ENCODE data around the gene JOSD2. TPM values are rescaled to one million over a fixed set of nuclear protein-coding genes. Genes with fewer than 3 reads are reported as not detected.
"Not testable (repeated sequence)": the region's sequence is repeated elsewhere in the genome, so short reads cannot be mapped to it uniquely, and the experiment has no call there.

The JOSD2 gene
- total RNA-seq, 1 donor from 2014 or later, result 20.5 TPM

DNA sequence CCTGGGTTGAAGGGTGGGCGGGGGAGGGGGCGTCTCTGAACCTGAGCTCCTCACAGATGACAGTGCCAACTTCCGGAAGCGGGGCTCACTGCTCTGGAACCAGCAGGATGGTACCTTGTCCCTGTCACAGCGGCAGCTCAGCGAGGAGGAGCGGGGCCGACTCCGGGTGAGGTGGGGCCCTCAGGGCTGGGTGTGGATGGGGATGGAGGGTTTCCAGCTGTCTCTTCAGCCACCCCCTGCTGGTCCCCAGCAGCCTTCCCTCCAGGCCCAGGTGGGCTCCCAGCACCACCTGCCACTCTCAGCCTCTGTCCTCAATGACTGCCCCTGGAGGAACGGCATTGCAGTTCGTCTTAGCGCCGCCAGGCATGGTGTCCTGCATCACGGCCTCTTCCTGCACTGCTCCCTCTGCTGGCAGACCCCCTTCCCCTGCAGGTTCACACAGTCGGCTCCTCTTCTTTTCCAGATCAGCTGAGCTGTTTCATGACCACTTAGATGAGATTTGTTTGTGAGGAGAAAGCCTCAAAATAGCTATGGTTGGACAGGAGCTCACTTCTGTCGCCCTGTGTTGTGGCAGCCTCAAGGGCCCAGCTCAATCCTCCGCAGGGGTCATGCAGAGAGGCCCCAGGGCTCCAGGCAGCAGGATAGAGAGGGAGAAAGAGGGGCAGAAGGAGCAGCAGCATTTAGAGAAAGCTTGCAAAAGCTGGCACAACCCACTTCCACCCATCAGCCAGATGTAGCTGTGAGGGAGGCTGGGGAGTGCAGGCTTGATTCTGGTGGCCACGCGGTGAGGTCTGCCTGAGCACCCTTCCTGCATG is 31.9 kb downstream of the JOSD2 start:
- no peak for DNase-seq (ENCODE audit: low spot score)

DNA sequence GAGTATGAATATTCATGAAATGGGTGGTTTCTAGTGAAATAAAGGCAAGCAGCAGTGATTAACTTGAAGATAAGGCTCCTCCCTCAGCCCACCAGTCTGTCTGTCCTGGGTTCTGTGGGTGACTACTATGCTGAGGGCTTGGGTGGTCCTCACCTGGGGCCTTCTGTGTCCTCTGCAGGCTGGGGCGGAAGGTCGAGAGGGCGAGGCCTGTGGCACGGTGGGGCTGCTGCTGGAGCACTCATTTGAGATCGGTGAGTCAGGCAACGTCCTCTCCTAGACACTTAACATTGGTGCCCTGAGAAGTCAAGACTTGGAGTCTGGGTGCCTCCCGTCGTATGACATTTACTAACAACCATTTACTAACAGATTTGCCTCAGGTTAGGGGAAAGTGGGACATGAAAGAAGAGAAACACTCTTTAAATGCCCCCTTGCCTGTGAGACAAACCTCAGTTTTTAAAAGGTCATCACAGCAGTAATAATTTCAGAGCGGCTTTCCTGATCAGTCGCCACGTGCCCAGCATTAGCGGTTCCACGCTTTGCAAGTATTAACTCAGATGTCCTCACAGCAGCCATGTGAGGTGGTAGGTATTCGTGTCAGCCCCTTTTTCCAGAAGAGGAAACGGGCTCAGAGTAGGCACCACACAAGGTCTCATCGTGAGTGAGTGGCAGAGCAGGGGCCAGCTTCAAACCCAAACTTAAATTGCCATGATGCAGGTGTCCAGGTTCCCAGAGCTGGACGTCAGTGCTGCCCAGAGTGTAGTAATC is 33.1 kb downstream of the JOSD2 start:
- no peak for DNase-seq (ENCODE audit: low spot score)

DNA sequence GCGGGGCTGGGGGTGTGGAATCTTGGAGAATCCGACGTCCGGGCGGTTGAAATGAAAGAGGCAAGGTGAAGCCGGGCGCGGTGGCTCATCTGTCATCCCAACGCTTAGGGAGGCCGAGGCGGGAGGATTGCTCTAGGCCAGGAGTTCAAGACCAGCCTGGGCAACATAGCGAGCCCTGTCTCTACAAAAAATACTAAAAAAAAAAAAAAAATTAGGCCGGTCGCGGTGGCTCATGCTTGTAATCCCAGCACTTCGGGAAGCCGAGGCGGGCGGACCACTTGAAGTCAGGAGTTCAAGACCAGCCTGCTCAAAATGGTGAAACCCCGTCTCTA is 34.1 kb downstream of the JOSD2 start:
- DNase-seq (ENCODE audit: low spot score), result no peak

DNA sequence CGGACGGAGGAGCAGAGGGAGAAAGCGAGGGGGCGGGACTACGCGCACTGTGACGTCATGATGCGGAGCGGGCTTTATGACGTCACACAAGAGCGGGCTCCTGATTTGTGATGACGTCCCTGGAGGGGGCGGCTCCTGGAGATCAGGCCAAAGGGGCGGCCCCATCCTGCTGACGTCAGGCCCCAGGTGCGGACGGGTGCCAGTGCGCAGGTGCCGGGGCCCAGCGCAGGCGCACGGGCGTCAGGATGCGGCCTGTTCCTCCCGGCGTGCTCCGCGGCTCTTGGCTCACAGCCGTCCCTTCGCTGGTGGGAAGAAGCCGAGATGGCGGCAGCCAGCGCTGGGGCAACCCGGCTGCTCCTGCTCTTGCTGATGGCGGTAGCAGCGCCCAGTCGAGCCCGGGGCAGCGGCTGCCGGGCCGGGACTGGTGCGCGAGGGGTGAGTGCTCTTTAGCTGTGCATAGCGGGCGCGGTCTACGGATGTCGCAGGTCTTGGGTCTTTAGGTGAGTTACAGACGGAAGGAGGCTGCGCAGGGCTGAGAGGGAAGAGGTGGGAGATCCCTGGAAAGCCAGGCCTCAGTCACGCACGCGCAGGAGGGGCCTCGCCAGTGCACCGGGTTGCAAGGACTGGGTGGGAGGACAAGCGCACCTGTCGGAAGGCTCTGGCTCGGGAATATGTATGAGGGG is 34.6 kb downstream of the JOSD2 start, which contains the start of the genes EMC10 and GARIN5A:
Gene EMC10 (plus strand): TSS at position 284 of the 683 bp plus-strand sequence. CDS start 38 bp downstream, at position 322.
Gene GARIN5A (minus strand): TSS at position 625 of the 683 bp plus-strand sequence. CDS start 460 bp downstream, at position 165.
- peak; percentile 92 for DNase-seq (ENCODE audit: low spot score)

DNA sequence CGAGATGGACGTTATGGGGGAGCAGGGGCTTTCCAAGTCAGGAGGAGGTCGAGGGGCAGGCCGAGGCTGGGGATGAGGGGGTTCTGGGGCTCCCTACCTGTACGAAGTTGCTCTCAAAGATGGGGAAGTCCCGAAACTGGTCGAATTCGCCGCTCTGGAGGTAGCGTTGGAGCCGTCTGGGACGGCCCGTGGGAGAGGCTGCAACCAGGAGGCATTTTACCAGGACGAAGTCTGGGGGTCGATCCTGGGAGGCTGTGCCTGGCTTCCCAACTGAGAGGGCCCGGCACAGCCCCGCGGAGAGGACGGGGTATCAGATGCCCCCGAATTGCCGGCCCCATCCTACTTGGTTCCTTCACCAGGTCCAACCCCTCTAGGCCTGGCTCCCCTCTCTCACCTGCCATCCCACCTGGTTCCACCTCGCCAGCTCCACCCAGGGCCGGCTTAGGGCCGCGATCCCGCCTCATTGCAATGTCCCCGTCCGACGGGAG is 35.2 kb downstream of the JOSD2 start:
- no peak for DNase-seq (ENCODE audit: low spot score)

DNA sequence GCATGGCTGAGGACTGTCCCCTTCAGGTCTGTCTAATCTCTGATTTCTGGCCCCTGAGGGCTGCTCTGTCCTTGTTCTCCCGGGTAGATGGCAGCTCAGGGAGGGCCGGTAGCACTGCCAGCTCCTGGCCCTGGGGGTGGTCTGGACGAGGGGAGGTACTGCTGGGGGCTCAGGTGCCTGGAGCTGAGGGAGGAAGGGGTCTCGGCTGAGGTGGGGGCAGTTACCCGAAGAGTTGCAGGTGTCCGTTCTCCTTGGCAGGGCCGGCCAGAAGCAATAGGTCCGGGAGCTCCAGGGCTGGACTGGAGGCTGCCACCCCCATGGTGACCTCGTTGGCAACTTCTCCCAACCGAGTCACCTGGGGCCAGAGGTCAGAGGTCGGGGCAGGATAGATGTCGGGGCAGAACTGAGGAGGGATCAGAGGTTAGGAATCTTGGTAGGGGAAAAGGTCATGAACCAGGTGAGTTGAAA is 35.9 kb downstream of the JOSD2 start:
- no peak for DNase-seq (ENCODE audit: low spot score)

DNA sequence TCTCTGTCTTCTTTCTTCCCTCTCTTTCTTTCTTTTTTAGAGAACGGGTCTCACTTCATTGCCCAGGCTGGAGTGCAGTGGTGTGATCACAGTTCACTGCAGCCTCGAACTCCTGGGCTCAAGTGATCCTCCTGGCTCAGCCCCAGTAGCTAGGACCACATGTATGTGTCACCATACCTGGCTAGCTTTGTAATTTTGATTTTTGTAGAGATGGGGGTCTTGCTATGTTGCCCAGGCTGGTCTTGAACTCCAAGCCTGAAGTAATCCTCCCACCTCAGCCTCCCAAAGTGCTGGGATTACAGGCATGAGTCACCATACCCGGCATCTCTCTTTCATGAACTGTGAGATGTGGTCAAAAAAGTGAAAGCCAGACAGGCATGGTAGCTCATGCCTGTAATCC is 37.7 kb downstream of the JOSD2 start:
- DNase-seq (ENCODE audit: low spot score), result not testable (repeated sequence)

DNA sequence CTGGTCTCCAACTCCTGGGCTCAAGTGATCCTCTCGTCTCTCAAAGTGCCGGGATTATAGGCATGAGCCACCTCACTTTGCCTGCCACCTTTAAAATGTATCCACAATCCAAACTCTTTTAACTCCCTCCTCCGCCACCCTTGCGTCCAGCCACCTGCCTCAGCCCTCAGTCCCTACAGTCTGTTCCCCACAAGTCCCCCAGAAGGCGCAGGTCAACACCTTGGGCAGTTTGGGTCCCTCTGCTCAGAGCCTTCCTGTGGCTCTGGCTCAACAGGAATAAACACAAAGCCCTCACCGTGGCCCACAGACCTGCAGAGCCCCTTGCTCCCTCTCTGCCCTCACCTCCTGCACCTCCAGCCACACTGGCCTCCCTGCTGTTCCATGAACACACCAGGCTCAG is 42.2 kb downstream of the JOSD2 start:
- DNase-seq (ENCODE audit: low spot score), result no peak

DNA sequence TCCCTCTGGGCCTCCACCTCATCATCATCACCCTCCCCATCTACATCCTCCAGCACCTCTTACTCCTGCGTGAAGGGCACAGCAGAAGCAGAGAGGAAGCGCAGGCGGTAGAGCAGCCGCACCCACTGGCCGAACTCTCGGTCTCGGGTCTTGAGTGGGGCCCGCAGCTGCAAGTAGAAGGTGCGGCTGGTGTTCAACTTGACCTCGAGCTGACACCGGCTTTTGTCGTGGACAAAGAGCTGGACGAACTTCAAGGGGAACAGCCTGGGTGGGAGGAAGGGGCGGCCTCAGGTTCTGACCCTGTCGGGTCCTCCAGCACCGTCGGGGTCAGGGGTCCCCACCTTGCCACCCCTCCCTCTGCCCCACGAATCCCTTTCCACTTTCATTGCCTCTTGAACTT is 43.4 kb downstream of the JOSD2 start:
- no peak for DNase-seq (ENCODE audit: low spot score)

DNA sequence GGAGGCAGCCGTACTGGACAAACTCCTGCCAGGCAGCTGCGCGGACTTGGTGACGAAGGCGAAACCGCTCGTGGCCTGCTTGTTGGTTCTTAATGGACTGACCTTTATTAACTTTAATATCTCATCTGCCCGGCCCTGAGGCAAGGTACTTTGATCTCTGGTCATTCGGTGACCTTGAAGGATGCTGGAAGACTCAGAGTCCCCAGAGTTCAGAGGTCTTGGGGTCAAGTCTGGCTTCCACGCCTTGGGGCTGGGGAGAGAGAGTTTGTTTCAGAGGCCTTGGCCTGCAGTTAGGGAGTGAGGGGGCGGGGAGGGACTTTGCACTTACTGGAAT is 44.3 kb downstream of the JOSD2 start:
- DNase-seq (ENCODE audit: low spot score), result no peak

DNA sequence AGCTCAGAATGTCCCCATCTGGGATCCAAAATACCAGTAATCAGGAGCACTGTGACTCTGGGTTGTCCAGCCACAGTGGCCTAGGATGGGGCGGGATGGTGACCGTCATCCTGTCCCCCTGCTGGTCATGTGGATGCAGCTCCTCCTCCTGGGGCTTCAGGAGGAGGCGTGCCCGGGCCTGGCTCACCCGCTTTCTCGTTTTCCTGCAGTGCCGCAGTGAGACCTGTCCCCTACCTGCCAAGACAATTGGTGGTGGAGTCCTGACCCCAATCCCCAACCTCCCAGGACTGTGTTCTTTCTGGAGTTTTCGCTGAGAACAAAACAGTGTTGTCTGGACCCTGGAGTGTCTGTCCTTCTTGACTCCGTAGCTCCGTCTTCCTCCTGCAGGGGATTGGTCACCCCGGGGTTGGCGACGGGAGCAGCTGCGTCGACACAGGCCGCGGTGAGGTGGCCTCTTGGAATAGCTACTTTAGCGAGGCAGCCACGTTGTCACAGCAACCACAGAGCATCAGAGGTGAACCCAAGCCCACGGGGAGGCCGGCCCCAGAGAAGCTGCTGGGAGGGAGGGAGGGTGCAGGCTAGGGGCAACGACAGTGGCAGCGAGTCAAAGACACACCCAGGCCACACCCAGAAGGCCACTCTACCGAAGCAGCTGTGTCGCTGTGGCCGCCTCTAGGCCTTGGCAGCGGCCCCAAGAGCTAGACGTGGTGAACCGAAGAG is 44.8 kb downstream of the JOSD2 start:
- no peak for DNase-seq (ENCODE audit: low spot score)

DNA sequence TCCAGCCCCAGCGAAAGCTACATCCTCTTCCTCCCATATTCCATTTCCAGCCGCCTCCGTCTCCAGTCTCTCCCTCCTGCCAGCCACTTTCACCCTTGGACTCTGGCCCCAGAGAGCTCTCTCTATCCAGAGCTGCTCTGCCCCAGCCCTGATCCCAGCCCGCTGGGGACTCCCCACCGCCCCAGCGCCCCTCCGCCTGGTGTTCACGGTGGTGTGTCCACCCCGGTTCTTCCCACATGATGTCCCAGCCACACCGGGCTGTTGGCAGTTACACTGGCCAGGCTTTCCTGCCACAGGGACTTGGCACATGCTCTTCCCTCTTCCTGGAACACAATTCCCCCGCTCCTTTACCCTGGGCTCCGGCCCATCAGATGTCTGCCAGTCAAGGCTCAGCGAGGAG is 46.0 kb downstream of the JOSD2 start:
- no peak for DNase-seq (ENCODE audit: low spot score)

DNA sequence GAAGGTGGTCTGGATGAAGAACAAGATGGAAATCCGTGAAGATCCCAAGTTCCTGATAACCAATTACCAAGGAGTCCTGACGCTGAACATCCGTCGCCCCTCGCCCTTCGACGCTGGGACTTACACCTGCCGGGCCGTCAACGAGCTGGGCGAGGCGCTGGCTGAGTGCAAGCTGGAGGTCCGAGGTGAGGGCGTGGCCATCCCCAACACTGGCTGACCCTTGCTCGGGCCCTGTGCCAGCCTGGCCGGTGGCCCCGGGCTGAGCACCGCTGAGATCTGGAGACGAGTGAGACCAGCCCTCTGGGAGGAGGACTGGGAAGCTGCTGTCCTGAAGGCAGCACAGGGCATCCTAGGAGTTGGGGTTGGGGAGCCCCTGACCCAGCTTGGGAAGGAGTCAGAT is 46.6 kb downstream of the JOSD2 start:
- DNase-seq (ENCODE audit: low spot score), result no peak

DNA sequence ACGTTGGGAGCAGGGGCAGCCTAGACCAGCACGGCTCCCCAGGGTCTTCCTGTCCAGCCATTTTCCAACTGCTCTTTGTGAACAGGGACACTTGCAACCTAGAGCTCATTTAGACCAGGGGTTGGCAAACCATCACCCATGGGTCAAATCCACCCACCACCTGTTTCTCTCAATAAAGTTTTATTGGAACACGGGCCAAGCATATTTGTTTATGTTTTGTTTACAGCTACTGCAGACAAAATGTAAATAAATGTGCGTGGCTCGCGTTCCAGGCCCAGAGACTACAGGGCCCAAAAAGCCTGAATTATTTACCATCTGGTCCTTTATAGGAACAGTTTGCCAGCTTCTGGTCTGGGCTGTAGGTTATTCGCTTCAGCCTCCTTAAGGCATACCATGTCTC is 48.0 kb downstream of the JOSD2 start:
- DNase-seq (ENCODE audit: low spot score), result no peak

DNA sequence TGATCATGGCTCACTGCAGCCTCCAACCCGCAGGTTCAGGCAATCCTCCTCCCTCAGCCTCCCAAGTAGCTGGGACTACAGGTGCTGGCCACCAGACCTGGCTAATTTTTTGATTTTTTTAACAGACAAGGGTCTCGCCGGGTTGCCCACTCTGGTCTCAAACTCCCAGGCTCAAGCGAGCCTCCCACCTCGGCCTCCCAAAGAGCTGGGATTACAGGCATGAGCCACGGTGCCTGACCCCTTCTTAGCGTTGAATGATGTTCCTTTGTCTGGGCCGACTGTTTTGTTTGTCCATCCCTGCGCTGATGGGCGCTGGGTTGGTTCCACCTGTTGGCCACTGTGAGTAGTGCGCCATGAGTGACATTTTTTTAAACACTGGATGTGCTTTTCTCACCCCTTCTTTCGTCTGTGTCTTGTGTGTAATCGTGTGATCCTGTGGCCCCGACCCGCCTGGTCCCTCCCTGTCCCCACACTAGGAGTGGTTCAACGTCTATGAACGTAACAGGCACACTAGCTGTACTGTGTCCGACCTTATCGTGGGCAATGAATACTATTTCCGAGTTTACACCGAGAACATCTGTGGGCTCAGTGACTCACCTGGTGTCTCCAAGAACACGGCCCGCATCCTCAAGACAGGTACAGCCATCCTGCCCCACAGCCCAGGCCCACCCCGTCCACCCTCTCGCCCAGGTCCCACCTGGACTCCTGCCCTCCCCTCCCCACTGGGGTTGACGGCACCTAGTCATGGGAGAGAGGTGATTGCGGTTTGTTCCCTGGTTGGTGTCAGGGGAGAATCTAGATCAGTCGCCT is 49.7 kb downstream of the JOSD2 start:
- peak; percentile 43 for DNase-seq (ENCODE audit: low spot score)

DNA sequence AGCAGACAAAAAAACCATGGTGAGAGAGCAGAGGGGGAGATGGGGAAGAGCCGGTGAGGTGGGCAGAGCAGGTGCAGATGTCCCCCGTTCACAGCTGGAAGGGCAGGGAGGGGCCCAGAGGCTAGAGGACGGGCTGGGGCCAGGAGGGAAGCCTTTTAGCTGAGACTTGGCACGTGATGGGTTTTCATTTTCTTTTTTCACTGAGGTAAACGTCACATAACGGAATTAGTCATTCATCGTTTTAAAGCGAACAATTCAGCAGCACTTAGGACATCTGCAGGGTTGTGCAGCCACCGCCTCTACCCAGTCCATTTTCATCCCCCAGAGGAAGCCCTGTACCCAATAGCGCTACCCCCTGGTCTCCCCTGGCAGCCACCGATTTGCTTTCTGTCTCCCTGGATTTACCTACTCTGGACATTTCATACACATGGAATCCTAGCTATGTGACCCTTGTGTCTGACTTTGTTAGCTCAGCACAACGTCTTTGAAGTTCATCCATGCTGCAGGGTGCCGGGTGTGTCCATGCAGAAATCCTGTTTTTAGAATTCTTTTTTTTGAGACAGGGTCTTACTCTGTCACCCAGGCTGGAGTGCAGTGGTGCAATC is 50.7 kb downstream of the JOSD2 start:
- DNase-seq (ENCODE audit: low spot score), result peak; percentile 12

DNA sequence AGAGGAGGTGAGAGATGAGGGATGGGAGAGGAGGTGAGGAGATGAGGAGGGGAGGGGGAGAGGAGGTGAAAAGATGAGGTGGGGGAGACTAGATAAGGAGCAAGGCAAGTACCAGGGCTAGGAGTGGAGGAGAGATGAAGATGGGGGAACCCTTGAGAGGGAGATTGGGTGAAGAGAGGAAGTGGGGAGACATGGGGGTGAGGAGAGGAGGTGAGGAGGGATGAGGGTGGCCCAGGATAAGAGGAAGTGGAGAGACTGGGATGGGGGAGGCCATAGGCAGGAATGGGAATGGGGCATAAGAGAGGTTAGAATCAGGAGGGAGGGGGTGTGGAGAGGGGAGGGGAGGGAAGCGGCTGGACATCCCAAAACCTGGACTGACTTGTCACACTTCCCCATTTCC is 51.4 kb downstream of the JOSD2 start:
- no peak for DNase-seq (ENCODE audit: low spot score)

DNA sequence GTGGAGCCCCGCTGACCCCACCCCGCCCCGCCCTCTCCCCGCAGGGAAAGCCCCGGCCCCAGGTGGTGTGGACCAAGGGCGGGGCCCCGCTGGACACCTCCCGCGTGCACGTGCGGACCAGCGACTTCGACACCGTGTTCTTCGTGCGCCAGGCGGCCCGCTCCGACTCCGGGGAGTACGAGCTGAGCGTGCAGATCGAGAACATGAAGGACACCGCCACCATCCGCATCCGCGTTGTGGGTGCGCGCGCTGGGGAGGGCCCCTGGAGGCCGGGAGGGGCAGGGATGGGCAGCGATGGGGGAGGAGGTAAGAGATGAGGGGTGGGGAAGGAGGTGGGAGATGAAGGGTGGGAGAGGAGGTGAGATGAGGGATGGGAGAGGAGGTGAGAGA is 51.9 kb downstream of the JOSD2 start:
- DNase-seq (ENCODE audit: low spot score), result no peak

DNA sequence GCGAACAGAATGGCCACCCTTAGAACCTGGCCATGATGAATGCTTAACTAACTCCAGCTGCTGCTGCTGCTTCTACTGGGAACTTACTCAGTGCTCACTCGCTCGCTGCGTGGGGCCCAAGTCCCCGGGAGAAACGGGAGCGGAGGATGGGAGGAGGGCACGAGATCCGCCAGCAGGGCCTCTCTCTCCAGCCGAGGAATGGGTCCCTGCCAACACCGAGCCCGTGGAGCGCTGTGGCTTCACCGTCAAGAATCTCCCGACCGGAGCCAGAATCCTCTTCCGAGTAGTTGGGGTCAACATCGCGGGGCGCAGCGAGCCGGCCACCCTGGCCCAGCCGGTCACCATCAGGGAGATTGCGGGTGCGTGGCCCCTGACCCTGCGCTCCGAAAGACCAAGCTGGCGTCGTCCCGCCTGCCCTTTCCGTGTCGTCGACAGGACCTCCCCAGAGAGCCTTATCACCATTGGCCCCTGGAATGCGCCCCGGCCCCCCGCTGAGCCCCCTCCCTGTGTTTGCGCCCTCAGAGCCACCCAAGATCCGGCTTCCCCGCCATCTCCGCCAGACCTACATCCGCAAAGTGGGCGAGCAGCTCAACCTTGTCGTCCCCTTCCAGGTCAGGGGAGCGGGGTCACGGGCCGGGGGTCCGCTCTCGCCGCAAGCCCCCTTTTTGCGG is 52.5 kb downstream of the JOSD2 start:
- DNase-seq (ENCODE audit: low spot score), result peak; percentile 55

DNA sequence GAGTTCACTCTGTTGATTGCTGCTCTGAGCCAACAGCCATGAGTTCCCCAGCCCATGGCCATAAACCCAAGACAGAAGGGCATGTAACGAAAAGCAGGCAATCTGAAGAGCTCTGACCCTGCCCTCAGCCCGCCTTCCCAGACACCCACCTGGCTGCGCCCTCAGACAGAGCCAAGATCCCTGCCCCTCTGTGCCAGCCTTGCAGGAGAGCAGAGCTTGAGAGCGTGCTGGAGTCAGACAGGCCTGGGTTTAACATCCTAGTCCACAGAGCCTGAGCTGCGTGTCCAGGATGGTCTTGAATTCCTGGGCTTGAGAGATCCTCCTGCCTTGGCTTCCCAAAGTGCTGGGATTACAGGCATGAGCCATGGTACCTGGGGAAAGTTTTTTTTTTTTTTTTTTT is 53.7 kb downstream of the JOSD2 start:
- no peak for DNase-seq (ENCODE audit: low spot score)
